Endothelial cell of hepatic sinusoid (primary cell): Measurements from ENCODE around the gene RACK1.
"Not testable (repeated sequence)": the region's sequence is repeated elsewhere in the genome, so short reads cannot be mapped to it uniquely, and the experiment has no call there.

ENCODE experiments used
- in situ Hi-C: cut with HindIII; loops from 2 replicates; pipeline ENCODE4 v1.10.0; 2017; ENCODE audit warnings: low sequenced_read_pairs

The RACK1 gene

DNA sequence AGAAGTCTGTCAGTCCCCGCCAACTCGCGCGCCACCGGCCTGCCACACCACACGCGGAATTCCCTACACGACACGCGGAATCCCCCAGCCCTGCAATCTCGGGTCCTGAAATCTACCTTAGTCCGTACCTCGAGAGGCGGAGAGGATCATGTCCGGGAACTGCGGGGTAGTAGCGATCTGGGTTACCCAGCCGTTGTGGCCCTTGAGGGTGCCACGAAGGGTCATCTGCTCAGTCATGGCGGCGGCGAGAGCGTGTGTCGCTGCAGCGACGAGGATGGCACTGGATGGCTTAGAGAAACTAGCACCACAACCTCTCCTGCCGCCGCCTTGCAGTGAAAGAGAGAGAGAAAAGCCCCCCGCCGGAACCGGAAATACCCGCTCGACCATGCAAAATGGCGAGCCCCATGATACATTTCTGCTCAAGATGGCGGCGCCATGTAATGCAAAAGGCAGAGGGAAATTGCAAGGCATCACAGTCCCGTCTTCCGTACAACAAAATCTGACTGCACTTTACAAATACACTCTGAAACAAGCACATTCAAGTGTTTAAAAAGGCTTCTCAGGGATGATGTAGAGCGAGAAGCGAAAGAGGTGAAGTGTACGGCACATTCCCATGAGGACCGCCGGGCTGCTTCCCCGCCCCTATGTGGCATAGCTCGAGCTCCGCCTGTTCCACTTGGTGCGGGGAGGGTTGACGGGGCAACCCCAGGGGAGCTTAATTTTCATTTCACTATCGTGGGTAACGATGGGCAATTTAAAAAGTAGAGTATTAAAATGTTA is at the start of gene RACK1:
Gene RACK1, minus strand, starts transcription at position 343 of the 780 bp plus-strand sequence. Its CDS starts 106 bp downstream, at position 237.
- in situ Hi-C loops = no loop called here

DNA sequence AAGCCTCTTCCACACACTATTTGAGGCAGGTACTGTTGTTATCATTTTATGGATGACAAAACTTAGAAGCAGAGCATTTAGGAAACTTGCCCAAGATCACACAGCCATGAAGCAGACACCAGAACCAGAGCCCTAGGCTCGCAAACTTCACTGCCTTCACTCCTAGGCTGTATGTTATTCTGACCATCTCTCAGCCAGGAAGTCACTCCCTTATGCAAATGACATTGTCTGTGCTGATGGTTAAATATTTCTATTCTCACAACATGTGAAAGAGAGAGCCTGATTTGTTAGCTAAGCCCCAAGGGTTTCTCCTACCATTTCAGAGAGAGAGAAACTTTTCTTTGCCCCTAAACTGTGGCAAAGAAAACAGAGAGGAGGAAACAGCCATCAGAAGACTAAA is 43.6 kb upstream of the RACK1 start:
- in situ Hi-C loops = not testable (repeated sequence)

DNA sequence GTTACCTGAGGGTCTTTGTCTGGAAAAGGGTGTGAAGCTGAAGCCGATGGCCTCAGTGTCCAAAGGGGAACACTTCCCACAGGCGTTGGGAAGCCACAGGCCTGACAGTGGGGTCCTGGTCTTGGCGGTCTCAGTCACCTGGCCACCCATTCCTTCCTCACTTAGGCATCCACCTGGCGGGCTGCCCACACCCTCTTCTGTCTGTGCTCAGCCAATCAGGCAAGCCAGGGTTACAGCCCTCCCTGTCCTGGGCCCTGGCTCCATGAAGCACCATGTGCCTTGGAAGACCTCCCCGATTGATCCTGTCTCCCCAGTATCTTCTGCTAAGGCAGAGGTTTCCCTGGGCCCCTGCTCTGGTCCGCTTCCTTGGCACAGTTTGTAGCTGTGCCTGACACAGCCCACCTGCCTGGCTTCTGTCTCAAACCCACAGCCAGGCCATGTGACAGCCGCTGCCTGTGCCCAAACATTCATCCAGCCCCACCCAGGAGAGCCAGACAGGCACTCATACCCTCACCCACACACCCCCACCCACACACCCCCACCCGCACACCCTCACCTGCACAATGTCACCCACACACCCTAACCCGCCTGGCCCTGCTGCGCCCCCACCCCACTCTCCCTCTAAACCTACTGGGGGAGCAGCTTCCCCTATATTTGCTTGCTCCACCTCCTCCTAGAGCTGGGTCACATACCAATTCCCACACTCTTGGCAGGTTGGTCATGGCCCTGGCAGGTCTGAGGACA is 42.4 kb upstream of the RACK1 start:
- in situ Hi-C loops = not testable (repeated sequence)

DNA sequence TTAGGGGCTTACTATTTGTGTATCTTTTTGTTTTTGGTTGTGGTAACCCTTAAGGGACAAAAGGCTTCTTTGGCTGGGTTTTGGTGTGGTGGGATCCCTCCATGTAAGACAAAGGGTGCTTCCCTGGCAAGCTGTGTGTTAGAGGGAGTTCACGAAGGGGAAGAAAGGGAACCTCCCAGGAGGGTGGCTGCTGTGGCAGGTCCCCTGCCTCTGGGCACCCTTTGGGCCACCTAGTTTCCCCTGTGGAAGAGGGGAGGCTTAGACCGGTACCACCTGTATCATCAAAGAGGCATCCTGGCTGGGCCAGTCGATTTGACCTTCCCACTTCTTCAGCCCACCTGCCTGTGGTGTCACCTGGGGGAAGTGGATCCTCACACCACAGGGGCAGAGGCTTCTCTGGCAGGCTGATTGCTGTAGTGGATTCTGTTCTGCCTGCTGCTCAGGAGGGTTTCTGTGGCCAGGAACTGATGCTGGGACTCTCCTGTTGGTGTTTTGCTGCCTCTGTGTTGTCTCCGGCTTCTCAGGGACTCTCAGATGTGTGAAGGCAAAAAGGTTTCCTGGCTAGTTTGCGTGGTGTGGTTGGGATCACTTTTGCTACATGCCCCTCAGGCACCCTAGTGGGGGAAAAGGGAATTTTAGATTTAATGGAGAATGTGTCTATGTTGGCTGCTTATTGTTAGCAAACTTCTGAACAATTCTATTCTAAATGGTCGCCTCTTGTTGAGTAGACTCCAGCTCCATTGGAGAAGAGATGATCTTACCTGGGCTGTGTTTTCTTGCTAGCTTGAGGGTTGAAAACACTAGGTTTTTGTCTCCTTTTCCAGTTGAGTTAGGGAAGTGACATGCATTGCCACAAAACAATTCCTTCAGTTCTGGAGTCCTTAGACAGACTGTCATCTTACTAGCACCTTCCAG is 40.4 kb upstream of the RACK1 start:
- in situ Hi-C loops = not testable (repeated sequence)

DNA sequence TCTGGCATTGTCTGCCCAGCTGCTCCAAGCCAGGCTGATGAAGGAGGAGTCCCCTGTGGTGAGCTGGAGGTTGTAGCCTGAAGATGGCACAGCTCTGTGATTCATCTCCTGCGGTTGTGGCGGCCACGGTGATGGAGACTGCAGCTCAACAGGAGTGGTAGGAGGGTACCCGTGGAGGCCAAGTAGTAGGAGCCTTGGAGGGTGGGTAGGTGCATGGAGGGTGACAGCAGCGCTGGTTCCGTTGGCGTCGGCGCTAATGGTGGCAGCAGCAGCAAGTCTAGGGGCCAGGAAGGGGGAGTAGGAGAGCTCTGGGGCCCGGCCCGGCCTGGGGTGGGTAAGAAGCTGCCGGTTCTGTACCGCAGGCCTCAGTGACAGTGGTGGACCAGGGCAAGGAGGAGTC is 39.6 kb upstream of the RACK1 start:
- in situ Hi-C loops = no loop called here

DNA sequence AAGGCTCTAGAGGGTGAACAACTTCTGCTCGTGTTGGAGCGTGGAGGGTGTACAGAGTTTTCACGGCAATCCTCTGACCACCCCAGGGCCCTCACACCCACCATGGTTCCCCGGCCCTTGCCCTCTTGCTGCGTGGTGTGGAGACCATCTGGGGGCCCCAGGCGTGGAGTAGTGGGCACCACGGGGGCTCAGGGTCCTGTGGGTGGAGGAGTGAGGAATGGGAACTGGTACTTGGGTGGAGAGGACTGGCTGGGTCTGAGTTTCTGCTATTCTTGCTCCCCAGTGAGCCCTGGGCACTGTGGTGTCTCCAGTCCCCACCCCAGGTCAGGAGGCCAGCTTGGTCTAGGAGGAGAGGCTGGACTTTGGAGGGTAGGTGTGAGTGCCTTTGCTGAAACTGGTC is 39.2 kb upstream of the RACK1 start:
- in situ Hi-C loops = no loop called here

DNA sequence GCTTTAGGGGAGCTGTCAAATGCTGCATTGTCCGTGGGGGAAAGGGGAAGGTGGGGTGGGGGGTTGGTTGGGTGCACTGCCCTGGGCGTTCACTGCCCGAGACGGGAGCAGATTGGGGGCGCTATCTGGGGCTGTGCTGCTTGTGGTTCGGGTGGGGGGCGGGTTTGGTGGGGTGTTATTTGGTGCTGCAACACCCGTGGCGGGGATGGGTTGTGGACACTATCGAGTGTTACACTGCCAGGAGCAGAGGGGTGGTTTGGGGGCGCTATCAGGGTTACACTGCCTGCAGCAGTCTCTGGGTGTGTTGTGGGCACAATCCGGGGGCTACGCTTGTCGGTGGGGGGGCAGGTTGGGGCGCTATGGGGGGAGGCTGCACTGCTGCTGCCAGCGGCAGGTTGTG is 38.7 kb upstream of the RACK1 start:
- in situ Hi-C loops = not testable (repeated sequence)

DNA sequence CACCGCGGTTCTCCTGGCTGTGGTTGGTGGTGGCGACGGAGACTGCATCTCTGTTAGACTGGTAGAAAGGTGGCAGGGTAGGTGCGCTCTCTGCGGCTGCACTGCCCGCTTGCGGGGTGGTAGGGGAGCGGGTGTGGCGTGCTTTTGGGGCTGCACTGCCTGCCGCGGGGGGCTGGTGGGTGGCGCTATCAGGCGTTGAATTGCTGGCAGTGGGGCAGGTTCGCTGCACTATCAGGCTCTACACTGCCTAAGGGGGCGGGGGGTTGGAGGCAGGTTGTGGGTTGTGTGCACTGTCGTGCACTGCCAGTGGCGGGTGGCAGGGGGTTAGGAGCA is 38.2 kb upstream of the RACK1 start:
- in situ Hi-C loops = no loop called here

DNA sequence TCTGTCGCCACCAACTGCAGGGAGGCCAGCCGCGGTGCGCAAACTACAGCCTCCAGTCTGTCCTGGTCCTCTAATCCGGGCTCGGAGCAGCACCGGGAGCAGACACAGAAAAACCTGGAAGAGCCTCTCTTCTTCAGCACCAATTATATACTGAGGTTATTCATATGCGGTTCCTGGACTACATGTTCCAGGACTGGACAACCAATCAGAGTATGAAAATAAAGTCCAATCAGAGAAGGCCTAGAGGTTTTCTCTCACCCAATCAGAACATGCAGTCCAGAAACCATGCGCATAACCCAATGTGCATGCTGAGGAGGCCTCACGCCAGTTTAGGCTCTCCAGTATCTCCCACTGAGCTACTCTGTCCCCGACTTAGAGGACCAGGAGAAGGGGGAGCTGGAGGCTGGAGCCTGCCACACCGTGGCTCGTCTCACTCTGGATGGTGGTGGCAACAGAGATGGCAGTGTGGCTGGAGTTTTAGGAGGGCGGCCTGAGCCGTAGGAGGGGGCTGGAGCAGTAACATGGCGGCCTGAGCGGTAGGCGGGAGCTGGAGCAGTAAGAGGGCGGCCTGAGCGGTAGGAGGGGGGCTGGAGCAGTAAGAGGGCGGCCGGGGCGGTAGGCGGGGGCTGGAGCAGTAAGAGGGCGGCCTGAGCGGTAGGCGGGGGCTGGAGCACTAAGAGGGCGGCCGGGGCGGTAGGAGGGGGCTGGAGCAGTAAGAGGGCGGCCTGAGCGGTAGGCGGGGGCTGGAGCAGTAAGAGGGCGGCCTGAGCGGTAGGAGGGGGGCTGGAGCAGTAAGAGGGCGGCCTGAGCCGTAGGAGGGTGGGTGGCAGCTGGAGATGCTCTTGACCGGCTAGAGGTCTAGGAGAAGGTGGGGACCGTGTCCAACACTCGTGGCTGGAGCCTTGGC is 37.6 kb upstream of the RACK1 start:
- in situ Hi-C loops = no loop called here

DNA sequence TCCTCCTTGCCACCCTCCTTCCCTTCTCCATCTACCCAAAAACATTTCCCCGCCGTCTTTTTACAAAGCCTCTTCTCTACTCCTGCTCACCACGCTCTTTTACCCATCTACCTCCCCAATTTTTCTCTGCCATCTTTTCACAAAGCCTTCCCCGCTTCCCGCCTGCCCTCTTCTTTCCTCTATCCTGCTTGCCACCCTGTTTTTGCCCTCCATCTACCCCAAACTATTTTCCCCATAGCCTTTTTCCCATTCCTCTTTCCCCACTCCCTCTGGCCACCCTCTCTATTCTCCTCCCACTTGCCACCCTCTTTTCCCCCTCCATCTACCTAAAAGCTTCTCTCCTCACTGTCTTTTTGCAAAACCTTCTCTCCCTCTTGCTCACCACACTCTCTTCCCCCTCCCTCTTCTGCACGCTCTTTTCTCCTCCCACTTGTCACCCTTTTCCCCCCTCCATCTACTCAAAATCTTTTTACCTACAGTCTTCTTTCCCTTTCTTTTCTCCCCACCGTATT is 36.6 kb upstream of the RACK1 start:
- in situ Hi-C loops = no loop called here

DNA sequence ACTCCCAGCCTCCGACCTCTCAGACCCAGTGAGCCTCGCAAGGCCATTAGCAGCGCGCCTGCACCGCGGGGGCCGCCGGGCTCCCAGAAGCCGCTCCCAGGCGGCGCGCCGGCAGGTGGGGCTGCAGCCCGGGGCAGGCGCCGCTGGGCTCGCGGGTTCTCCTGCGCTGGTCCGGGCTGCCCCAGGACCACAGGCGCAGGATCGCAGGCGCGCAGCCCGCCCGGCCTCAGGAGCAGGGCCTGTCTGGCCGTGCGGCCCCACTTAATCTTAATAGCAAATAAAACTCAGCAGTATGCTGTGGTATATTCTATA is 29.7 kb upstream of the RACK1 start:
- in situ Hi-C loops = not testable (repeated sequence)

DNA sequence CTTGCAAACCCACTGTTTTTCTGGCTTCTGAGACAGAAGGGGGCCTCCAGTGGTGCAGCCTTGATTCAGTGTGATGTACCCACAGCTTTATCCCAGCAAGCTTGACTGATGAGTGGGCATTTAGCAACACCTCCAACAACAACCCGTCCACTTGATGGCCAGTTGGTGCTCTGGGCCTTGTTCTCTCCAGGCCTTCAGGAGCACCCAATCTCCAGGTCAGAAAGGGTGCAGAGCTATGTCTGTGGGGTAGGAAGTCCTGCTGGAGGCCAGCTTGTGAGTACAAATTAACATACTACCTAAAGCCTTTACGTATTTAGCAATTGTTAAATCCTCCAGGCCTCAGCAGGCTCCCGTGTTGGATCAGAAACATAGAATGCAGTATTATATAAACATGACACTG is 27.4 kb upstream of the RACK1 start:
- in situ Hi-C loops = no loop called here

DNA sequence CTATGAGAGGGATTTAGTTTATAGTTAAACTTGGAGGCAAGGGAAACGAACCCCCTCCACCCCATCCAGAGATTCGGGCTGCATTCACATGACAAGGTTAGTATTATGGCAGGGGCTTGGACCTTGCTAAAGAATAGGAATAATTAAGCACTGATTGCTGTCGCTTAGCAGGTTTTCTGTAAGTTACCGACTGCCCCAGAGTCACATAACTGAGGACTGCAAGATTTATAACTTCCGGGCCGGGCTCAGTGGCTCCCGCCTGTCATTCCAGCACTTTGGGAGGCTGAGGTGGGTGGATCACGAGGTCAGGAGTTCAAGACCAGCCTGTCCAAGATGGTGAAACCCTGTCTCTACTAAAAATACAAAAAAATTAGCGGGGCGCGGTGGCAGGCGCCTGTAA is 24.2 kb upstream of the RACK1 start:
- in situ Hi-C loops = not testable (repeated sequence)

DNA sequence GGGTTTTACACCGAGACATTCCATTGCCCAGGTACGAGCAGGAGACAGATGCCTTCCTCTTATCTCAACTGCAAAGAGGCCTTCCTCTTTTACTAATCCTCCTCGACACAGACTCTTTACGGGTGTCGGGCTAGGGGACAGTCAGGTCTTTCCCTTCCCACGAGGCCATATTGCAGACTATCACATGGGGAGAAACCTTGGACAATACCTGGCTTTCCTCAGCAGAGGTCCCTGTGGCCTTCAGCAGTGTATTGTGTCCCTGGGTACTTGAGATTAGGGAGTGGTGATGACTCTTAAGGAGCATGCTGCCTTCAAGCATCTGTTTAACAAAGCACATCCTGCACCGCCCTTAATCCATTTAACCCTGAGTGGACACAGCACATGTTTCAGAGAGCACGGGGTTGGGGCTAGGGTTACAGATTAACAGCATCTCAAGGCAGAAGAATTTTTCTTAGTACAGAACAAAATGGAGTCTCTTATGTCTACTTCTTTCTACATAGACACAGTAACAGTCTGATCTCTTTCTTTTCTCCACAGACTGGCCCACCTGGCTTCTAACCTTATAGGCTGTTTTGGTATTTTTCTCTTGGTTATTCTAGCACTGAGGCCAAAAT is 23.7 kb upstream of the RACK1 start:
- in situ Hi-C loops = not testable (repeated sequence)

DNA sequence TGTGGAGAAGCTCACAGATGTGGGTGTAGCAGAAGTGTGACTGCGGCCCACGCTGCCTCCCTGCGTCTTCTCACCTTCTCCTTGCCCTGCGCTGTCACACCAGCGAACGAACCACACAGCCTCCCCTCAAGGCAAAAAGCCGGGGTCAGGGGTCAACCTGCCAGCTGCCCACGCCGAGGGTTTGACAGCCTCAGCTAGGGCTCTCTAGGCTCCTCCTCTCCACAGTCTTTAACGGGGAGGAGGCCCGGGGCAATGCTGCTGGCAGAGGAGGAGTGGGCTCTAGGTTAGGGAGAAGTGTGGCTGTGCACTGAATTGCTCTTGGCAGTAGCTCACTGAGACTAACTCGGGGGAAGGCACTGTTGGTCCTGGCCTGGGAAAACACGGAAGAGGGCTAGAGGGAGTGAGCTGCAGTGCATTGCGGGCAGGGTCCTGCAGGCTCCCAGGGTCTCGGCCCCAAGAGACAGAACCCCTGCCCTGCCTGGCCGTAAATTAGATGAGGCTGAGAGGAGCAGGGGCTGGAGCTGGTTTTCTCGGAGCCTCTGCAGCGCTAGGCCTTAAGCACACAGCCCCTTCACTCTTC is 21.5 kb upstream of the RACK1 start:
- in situ Hi-C loops = no loop called here

DNA sequence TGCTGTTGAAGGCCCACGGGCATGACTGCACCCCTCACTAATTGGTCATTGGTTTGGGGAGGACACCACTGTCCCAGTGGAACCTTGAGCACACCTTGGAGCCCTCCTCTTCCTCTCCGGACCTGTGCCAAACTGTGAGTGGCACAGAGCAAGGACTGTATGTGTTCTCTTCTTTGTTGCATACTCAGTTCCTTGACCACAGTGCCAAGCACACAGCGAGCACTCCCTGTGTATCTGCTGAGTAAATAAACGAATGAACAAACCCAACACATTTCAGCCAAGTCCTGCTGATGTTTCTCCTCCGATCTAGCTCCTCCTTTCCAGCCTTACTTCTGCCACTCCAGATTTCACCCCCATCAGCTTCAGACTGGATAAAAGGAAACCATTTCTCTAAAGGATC is 19.9 kb upstream of the RACK1 start:
- in situ Hi-C loops = no loop called here

DNA sequence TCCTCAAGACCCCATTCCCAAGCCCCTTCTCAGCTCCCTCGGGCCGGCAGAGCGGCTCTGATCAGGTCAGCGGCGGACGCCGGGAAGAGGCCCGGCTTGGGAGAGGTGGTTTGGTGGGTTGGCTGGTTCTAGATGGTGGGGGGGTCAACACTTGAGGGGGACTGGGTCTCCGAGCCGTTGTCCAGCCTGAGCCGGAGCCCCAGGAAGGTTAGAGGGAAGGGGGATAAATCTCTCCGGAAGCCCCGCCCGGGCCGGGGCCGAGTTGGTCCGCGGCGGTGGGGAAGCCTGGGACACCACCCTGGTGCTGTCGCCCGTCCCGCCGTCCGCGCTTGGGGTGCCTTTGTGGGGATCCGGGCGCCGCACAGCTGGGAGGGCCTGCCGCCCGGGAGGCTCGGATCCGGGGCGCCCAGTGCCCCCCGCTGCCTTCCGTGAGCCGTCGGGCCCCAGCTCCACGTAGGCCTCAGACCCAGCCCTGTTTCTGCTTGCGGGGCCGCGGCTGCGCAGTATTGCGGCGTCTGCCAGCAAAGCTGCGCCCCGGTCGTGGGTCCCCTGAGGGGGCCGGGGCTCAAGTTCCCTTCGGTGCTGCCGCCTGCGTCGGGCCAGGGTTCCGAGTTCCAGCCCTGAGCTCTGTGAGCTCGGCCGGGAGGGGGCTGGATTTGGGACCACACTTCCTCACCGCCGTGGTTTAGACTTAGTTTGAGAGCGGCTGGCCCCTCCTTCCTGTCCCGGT is 17.8 kb upstream of the RACK1 start:
- in situ Hi-C loops = no loop called here

DNA sequence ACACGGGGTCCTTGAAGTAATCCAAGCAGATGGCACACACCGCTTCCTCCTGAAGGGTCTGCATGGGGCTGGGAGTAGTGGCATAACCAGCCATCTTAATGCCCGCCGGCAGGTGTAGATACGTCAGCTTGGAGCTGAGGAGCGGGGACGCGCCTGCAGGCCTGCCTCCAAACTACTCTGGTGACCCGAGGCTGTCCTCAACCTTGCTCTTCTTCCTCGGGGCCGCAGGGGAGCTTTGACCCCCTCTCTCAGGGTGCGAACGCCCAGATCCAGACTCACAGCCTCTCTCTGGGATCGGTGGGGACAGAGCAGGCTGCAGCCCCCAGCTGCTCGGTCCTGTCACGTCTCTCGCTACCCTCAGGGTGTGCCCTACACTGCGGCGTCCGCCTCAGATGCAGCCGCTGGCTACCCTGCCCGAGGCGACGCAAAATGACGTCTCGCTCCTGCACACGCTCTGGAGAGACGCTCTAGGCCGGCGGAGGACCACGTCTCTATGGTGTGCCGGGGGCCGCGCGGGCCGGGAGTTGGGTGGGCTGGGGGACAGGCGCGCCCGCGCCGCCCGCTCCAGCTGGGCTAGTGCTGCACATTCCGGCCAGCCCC is 17.1 kb upstream of the RACK1 start, which contains the start of gene TRIM52:
Gene TRIM52, minus strand, starts transcription at position 424 of the 600 bp plus-strand sequence. Its CDS starts 330 bp downstream, at position 94.
- in situ Hi-C loops = no loop called here
